ENCODE measurements around the gene PDCD2L.
"Not testable (repeated sequence)": the region's sequence is repeated elsewhere in the genome, so short reads cannot be mapped to it uniquely, and the experiment has no call there.

PDCD2L gene

DNA sequence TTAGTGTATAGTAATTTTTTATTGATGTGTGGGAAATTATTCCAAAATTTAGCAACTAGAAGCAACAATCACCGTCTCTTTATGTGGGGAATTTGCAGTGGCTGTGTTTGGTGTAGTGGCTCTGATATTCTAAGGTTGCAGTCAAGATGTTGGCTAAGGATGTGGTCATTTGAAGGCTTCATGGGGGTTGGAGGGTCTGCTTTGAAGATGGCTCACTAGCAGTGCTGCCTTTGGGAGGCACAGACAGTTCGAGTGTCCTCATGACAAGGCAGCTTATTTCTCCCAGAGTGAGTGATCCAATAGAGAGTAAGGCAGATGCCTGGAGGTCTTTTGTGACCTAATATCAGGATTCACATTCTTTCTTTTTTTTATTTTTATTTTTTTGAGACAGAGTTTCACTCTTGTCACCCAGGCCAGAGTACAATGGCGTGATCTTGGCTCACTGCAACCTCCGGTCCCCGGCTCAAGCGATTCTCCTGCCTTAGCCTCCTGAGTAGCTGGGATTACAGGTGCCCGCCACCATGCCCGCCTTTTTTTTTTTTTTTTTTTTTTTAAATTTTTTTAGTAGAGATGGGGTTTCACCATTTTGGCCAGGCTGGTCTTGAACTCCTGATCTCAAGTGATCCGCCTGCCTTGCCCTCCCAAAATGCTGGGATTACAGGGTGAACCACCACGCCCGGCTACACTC lies 30.5 kb upstream of the PDCD2L start:
- no peak for DNase-seq (ENCODE audit: low spot score)

DNA sequence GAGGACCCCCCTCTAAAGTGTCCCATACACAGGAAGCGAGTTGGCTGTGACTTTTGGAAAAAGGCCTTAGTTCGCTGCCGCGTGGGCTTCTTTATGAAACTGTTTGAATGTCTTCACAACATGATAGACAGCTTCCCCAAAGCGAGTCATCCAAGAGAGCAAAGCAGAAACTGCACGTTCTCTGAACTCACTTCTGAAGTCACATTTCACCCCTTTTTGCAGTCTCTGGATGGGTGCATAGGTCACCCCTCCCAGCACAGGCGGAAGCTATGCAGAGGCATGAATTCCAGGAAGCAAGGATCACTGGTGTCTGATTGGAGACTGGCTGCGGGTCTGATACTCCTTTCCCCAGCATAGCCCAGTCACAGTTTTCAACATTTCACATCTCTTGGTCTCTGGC lies 28.6 kb upstream of the PDCD2L start:
- DNase-seq (ENCODE audit: low spot score) = no peak

DNA sequence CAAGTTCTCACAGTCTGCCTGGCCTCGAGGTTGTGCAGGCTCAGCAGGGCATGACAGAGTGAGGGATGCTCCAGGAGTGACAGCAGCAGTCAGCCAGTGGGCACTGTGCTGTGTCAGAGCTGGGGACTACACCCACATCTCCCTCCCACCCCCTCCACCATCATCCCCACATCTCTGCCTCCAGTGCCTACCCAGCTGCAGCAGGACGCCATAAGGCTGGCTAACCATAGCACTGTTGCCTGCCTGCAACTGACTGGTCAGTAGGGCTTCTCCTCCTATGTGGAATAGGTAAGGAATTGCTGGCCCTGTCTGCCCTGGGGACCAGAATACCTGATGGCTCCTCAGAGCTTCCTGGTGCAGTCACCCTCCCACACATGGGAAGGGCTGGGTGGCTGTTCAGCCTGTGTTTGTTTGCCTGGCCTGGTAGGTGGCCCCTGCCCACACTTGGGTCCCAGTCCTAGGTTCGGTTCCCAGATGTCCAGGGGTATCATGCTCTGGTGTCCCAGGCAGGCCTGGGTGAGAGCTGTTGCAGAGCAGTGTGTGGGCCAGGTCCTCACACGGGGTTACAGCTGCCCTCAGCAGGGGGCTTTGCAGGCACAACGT lies 23.5 kb upstream of the PDCD2L start:
- no peak for DNase-seq (ENCODE audit: low spot score)

DNA sequence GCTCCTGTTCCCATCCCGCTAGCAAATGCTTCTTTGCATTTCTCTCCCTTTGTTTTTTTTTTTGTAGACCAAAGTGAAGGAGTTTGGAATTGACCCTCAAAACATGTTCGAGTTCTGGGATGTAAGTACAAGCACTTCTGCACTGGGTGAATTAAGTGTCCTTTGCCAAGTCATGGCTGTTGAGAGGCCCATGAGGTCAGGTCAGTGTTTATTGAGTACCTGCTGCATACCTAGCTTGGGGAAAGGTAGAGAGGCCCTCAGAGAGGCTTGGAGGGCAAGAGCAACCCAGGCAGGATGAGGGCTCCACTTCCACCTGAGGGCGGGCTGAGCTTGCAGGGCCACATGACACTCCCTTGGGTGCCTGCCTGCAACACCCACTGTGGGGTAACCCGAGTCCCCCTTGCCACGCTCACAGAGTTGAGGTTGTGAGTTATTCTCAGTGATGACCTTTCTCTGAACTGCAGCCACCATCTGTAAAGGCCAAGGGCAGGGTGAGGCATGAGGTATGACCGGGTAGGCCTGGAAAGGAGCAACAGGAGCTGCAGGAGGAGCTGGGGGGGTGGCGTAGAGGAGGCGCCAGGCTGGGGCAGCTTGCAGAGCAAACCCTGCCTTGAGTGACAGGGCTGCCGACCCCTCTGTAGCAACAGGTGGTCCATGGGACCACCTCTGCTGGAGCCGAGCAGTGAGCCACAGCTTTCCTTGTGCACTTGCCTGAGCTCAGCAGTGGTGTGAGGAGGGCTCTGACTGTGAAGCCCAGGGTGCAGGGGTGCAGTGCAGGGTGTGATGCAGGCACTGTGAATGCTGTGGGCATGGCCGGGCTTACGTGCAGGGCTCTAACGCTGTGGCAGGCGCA lies 22.6 kb upstream of the PDCD2L start:
- DNase-seq (ENCODE audit: low spot score) = no peak

DNA sequence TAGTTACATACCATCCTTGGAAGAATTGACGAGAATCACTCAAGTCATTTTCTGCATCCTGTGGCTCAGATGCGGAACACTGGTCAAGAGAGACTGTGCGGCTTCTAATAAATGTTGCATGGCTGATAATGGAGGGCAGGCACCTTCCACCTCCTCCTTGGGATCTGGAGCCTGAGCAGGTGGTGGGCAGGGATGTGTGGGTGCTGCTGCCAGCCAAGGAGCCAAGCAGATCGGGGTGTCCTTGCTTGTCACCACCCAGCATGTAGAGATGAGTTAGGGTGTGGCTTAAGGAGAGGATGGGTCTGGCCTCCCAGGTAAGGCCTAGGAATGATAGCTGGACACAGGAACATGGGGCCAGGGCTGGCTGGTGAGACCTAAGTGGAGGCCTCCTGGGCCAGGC lies 21.7 kb upstream of the PDCD2L start:
- no peak for DNase-seq (ENCODE audit: low spot score)

DNA sequence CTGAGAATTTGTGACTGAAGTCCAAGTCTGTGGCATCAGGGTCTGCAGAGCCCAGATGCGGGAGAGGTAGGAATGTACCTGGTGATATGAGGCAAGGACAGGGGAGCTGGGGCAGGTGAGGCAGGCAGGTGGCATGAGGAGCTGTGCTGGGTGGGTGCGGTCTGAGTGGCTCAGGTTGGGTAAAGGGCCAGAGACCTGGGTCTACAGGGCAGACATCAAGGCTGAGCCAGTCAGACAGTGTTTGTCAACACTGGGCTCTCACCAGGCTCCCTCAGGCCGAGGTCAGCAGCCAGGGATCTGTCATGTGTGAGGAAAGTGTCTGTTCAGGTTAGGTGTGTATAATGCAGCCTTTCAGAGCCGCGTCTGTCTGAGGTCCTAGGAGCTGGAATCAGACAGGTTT lies 20.6 kb upstream of the PDCD2L start:
- DNase-seq (ENCODE audit: low spot score) = no peak

DNA sequence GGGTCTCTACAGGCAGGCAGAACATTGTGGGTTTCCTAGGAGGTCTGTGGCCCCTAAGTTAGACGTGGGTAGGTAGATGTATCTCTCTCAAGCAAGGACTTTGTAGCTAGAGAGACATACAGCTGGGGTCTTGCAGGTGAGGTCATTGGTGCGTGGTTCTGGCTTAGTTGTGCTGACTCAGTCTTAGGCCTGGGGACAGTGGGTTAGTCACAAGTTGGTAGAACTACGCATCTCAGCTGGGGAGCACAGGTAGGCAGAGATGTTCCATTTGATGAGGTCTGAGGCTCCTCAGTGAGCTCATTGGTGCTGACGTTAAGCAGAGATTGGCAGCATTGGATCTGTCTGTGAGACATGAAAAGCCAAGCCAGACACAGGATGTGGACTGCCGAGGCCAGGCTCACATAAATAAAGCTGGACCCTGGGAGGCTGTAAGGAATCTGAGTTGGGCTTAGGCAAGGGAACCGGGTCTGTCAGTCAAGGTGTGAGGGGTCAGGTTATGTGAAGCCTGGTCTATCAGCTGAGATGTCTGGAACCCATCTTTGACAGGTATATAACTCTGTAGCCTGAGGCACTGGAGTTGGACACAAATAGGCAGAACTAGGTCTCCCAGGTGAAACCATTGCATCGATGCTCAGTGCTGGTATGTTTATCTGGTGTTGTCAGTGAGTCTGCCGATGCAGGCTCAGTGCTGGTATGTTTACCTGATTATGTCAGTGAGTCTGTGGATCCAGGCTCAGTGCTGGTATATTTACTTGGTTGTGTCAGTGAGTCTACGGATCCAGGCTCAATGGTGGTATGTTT lies 17.4 kb upstream of the PDCD2L start:
- no peak for DNase-seq (ENCODE audit: low spot score)

DNA sequence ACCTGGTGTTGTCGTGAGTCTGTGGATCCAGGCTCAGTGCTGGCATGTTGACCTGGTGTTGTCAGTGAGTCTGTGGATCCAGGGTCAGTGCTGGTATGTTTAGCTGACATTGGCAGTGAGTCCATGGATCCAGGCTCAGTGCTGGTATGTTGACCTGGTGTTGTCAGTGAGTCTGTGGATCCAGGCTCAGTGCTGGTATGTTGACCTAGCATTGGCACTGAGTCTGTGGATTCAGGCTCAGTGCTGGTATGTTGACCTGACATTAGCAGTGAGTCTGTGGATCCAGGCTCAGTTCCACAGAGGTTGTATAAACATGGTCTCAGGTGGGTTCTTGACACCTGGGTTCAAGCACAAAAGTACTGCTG lies 16.8 kb upstream of the PDCD2L start:
- DNase-seq (ENCODE audit: low spot score) = no peak

DNA sequence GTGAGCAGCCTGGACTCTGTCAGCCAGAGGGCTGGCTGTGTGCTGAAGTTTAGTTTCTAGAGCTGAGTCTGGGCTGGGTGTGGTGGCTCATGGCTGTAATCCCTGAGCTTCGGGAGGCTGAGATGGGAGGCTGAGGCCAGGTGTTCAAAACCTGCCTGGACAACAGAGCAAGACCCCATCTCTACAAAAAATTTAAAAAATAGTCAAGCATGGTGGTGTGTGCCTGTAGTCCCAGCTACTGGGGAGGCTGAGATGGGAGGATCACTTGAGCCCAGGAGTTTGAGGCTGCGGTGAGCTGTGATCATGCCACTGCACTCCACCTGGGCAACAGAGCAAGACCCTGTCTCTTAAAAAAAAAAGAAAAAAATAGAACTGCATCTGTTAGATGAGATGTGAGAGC lies 15.5 kb upstream of the PDCD2L start:
- not testable (repeated sequence) for DNase-seq (ENCODE audit: low spot score)

DNA sequence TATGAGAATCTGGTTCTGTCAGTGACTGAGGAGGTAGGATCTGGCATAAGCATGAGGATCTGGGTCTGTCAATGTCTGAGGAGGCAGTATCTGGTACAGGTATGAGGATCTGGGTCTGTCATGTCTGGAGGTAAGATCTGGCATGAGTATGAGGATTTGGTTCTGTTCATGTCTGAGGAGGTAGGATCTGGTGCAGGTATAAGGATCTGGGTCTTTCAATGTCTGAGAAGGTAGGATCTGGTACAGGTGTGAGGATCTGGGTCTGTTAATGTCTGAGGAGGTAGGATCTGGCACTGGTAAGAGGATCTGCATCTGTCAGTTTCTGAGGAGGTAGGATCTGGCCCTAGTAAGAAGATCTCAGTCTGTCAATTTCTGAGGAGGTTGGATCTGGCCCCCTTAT lies 12.4 kb upstream of the PDCD2L start:
- DNase-seq (ENCODE audit: low spot score) = peak; percentile 37

DNA sequence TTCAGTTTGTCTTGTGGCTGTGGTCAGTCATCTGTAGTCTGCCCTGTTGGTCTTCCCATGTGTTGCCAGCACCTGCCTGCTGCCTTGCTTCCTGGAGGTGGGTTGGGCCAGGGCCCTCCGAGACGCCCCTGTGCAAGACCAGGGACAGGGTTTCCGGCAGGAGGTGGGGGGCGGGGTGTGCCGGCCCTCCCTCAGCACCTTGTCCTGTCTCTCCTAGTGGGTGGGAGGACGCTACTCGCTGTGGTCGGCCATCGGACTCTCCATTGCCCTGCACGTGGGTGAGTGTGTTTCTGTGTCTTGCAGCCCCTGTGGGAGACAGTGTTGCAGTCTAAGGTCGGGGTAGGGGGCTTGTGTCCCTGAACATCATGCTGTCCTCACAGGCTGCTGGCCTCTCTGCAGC lies 11.2 kb upstream of the PDCD2L start:
- no peak for DNase-seq (ENCODE audit: low spot score)

DNA sequence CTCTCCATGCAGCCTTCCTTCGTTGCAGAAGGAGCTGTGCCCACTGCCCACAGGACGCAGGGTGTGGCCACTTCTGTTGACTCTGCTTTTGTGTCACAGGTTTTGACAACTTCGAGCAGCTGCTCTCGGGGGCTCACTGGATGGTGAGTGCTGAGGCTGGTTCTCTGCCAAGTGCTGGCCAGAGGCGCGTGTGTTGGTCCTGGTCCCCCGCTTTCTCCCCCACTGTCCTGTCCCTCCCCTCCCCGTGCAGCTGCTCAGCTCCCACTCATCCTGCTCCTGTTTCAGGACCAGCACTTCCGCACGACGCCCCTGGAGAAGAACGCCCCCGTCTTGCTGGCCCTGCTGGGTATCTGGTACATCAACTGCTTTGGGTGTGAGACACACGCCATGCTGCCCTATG lies 10.6 kb upstream of the PDCD2L start:
- no peak for DNase-seq (ENCODE audit: low spot score)

DNA sequence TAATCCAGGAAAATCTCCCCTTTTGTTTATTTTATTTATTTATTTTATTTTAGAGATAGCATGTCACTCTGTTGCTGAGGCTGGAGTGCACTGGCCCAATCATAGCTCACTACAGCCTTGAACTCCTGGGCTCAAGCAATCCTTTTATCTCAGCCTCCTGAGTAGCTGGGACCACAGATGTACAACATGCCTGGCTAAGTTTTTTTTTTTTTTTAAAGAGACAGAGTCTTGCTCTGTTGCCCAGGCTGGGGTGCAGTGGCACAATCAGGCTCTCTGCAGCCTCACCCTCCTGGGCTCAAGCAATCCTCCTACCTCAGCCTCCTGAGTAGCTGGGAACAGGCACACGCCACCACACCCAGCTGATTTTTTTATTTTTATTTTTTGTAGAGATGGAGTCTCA lies 6.3 kb upstream of the PDCD2L start:
- no peak for DNase-seq (ENCODE audit: low spot score)

DNA sequence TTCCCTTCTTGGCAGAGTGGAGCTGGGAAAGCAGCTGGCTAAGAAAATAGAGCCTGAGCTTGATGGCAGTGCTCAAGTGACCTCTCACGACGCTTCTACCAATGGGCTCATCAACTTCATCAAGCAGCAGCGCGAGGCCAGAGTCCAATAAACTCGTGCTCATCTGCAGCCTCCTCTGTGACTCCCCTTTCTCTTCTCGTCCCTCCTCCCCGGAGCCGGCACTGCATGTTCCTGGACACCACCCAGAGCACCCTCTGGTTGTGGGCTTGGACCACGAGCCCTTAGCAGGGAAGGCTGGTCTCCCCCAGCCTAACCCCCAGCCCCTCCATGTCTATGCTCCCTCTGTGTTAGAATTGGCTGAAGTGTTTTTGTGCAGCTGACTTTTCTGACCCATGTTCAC lies 4.3 kb upstream of the PDCD2L start:
- DNase-seq (ENCODE audit: low spot score) = no peak

DNA sequence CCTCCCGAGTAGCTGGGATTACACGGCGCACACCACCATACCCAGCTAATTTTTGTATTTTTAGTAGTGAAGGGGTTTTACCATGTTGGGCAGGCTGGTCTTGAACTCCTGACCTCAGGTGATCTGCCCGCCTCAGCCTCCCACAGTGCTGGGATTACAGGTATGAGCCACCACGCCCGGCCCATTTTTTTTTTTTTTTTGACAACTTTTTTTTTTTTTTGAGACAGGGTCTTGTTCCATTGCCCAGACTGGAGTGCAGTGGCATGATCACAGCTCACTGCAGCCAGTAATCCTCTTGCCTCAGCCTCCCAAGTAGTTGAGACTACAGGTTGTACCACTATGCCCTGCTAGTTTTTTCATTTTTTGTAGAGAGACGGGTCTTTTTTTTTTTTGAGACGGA lies 3.4 kb upstream of the PDCD2L start:
- DNase-seq (ENCODE audit: low spot score) = not testable (repeated sequence)

DNA sequence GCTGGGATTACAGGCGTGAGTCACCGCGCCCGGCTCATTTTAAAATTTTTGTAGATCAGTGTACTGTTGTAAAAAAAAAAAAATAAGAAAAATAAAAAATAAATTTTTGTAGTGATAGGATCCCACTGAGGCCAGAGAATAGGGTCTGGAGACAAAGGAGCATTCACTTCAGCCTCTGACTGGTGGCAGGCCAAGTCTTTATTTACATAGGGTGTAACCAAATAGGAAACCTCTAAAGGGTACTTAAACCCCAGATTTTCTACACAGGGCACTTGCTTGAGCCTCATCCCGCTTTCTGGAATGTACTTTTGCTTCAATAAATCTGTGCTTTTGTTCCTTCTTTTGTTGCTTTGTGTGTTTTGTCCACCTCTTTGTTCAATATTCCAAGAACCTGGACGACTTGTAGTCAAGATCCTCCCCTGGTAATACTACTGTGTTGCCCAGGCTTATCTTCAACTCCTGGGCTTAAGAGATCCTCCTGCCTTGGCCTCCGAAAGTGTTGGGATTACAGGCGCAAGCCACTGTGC lies 2.1 kb upstream of the PDCD2L start:
- DNase-seq (ENCODE audit: low spot score) = no peak

DNA sequence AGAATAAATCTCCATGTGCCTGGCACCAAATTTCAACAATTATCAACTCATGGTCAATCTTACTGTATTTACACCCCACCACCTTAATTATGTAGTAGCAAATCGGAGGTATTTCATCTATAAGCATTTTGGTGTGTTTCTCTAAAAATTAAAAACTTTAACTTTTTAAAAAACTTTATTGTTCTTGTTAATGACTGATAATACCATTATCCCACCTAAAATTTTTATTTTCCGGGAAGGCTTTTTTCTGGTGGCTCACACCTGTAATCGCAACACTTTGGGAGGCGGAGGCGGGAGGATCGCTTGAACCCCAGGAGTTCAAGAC lies 453 bp upstream of the PDCD2L start:
- no peak for DNase-seq (ENCODE audit: low spot score)

DNA sequence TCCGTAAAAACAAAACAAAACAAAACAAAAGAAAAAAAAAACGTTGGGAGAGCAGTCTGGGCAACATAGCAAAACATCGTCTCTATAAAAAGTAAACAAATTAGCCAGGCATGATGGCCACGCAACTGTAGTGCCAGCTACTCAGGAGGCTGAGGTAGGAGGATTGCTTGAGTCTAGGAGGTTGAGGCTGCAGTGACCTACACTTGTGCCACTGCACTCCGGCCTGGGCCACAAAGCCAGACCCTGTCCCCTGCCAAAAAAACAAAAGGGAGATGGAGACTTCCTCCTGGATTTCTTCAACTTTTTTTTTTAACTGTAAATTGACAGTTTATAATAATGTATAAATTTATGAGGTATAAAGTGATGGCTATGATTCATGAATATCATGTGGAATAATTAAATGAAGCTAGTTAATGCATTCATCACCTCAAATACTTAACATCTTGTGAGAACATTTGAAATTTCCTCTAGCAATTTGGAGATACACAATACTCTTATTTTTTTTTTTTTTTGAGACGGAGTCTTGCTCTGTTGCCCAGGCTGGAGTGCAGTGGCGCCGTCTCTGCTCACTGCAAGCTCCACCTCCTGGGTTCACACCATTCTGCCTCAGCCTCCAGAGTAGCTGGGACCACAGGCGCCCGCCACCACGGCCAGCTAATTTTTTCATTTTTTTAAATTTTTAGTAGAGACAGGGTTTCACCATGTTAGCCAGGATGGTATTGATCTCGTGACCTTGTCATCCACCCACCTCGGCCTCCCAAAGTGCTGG lies 1.9 kb downstream of the PDCD2L start:
- DNase-seq (ENCODE audit: low spot score) = no peak

DNA sequence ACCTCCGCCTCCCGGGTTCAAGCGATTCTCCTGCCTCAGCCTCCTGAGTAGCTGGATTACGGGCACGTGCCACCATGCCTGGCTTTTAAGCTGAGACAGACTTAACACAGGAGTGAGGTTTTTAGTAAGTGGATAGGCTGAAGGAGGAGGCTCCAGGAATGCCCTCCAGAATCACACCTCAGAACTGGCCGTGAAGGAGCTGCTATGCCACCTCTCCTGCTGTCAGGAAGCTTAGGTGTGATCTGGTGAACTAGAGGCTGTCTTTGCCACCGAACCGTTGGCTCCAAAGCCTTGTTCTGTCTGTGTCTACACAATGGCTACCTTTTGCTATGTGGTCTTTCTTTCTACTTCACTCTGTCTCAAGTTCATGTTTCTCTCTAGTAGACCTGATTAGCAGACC lies 4.2 kb downstream of the PDCD2L start:
- DNase-seq (ENCODE audit: low spot score) = no peak

DNA sequence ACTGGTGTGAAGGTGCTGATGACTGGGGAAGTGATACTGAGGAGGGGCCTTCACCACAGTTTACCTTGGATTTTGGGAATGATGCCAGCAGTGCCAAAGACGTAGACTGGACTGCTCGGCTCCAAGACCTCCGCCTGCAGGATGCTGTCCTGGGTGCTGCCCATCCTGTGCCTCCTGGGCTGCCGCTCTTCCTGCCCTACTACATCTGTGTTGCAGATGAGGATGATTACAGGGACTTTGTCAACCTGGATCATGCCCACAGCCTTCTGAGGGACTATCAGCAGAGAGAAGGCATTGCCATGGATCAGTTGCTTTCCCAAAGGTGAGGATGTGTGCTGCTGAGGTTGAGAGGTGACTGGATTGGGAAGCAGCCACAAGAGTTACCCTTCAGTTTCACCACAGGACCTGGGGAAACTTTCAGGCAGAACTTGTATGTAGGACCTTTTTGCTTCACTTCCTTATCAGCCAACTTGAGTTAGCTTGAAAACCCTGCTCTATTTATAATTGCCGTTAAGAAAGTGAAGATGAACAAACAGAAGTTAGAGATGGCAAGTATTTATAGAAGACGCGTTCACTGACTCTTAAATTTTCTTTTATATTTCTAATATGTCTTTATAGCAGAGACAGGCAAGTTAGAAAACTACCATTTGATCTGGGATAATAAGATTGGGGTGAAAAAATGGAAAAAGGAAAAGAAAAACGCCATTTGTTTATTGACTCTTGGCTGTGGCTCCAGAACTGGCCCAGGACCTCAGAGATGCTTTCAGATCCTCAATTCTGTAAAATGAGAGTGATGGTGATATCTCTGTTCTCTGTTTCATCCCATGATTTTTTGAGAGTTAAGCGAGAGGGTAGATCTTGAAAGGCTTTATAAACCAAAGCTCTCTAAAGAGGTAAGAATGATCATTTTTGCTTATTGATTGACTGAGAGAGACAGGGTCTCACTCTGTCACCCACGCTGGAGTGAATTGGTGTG lies 5.3 kb downstream of the PDCD2L start:
- no peak for DNase-seq (ENCODE audit: low spot score)

DNA sequence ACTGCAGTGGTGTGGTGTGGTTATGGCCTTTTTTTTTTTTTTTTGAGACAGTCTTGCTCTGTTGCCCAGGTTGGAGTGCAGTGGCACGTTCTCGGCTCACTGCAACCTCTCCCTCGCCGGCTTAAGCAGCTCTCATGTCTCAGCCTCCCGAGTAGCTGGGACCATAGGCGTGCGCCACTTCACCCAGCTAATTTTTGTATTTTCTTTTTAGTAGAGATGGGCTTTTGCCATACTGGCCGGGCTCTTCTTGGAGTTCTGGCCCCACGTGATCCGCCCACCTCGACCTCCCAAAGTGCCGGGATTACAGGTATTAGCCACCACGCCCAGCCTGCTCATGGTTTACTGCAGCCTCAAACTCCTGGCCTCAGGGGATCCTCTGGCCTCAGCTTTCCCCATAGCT lies 7.0 kb downstream of the PDCD2L start:
- no peak for DNase-seq (ENCODE audit: low spot score)
